Measurements from ENCODE around the gene TMEM219. TPM values are rescaled to one million over a fixed set of nuclear protein-coding genes. Genes with fewer than 3 reads are reported as not detected.

The TMEM219 gene
- total and polyA plus RNA-seq, 10 of the 15 experiments (the other 5 are each of a cell fraction or from before 2014, with no cell fraction given), result 33.6 to 74.6 (median 56.5) TPM

- in situ Hi-C loops (cut with MboI), result no loop called here
- Histone ChIP-seq H3K36me3 (ENCODE audit: control insufficient read depth in 2 of 2, insufficient read depth in 2 of 2, low read length in 1 of 2) (peaks cover 5 to 21% of the 10 kb centered on the region in 2 experiments), H4K20me1 (ENCODE audit: control insufficient read depth, insufficient read depth) (no peaks in the 10 kb centered on the region), H3K9me3 (replicated peaks; ENCODE audit: control insufficient read depth, insufficient read depth, low read length) (no peaks in the 10 kb centered on the region), H3K4me1 (ENCODE audit: control insufficient read depth, insufficient read depth, low read length) (peaks cover 9% of the 10 kb centered on the region), H3K27ac (ENCODE audit: control insufficient read depth, insufficient read depth) (no peak overlapping the region), H3K4me2 (ENCODE audit: control insufficient read depth, insufficient read depth) (no peak overlapping the region), H3K79me2 (ENCODE audit: control insufficient read depth, insufficient read depth, low read length) (peaks cover 19% of the 10 kb centered on the region), H3K9ac (ENCODE audit: control insufficient read depth, insufficient read depth, low read length) (no peak overlapping the region), H2AFZ (ENCODE audit: control insufficient read depth, low read depth, low read length) (no peak overlapping the region), H3K27me3 (replicated peaks in 1 of 2; ENCODE audit: control insufficient read depth in 2 of 2, insufficient read depth in 2 of 2, low read length in 1 of 2) (no peaks in the 10 kb centered on the region), H3K4me3 (no peak overlapping the region)
- RAD21 ChIA-PET (ENCODE audit: unreplicated experiment), result interaction anchor here (0.7 to 0.8 kb wide), 2 partner anchors 8 to 21 kb away, joined by 3 read pairs; no protein-coding TSS in a partner anchor
- SMC1A ChIA-PET (ENCODE audit: uncharacterized antibody, unreplicated experiment), result interaction anchor here (0.7 to 1.9 kb wide), 3 partner anchors 18 to 62 kb away, joined by 3 to 9 read pairs (median 4); partner anchors contain the start of gene TAOK2
- BruUV-seq (replicated peaks), result no TSS peak
- CTCF ChIA-PET, result interaction anchor here (0.9 to 1.7 kb wide), 2 partner anchors 18 to 76 kb away, joined by 3 to 4 read pairs; no protein-coding TSS in a partner anchor
- intact Hi-C loops (cut with micrococcal nuclease; ENCODE audit: unreplicated experiment), result no loop called here
- no peak for FAIRE-seq
- TF ChIP-seq ESRRA (IDR thresholded peaks at IDR 0.05; ENCODE audit: low read length) (no peak), CBX5 (IDR thresholded peaks at IDR 0.05; ENCODE audit: low read depth) (no peak), POLR2AphosphoS5 (IDR thresholded peaks at IDR 0.05; ENCODE audit: low read length) (no peak), IRF3 (IDR thresholded peaks at IDR 0.05) (no peak), MTA3 (IDR thresholded peaks at IDR 0.05; ENCODE audit: borderline replicate concordance, low read length) (no peak), SMAD5 (IDR thresholded peaks at IDR 0.05; ENCODE audit: low read depth) (no peak), NFXL1 (IDR thresholded peaks at IDR 0.05; ENCODE audit: borderline replicate concordance) (no peak), ATF7 (IDR thresholded peaks at IDR 0.05; ENCODE audit: low read depth) (no peak), ZNF384 (IDR thresholded peaks at IDR 0.05; ENCODE audit: borderline replicate concordance, low read depth, low read length) (no peak), NFIC (IDR thresholded peaks at IDR 0.05; ENCODE audit: low read depth, low read length) (no peak), FOXK2 (IDR thresholded peaks at IDR 0.05) (no peak), RB1 (IDR thresholded peaks at IDR 0.05; ENCODE audit: borderline replicate concordance) (no peak), E4F1 (IDR thresholded peaks at IDR 0.05; ENCODE audit: borderline replicate concordance, partially characterized antibody) (no peak), USF2 (IDR thresholded peaks at IDR 0.05; ENCODE audit: borderline replicate concordance, low read depth, low read length) (no peak), POLR2A (IDR thresholded peaks at IDR 0.05; ENCODE audit: low read depth, low read length) (no peak), ATF2 (IDR thresholded peaks at IDR 0.05; ENCODE audit: low read length) (no peak), JUNB (IDR thresholded peaks at IDR 0.05) (no peak)
- POLR2A ChIA-PET, result interaction anchor here (0.5 to 2.1 kb wide), 5 partner anchors 18 to 68 kb away, joined by 3 to 9 read pairs (median 3); partner anchors contain the start of gene TAOK2
- no peak for DNase-seq (ENCODE audit: low read depth, low spot score)
- ATAC-seq, result no peak
- 86% methylated on average over 25 of the region's 25 CpGs for WGBS (ENCODE audit: insufficient coverage, insufficient replicate concordance, low lambda C conversion rate, missing lambda C conversion rate)
Measured at GRCh38 chr16:29993191-29993902, 31.5 kb downstream of the TMEM219 start.

All from GM12878 (cell line).